DMS53 treated with DMSO at 0.1 percent for 48 hours (cell line): ENCODE data around the gene RBM19.

ENCODE experiments used
- DNase-seq: peaks from one replicate; lab custom pipeline; 2025; ENCODE audit not compliant: unreplicated experiment; lab: John Stamatoyannopoulos, UW

The RBM19 gene

GRCh38 chr12:113783811-113784210, 182.3 kb downstream of the RBM19 start:
- DNase-seq: no peak

- DNase-seq: no peak
Measured at GRCh38 chr12:113782873-113783272, 183.3 kb downstream of the RBM19 start.

- DNase-seq: no peak
Measured at GRCh38 chr12:113781415-113782198, 184.5 kb downstream of the RBM19 start.

GRCh38 chr12:113779774-113780173, 186.4 kb downstream of the RBM19 start:
- no peak for DNase-seq

- DNase-seq: no peak
Measured at GRCh38 chr12:113778432-113779132, 187.5 kb downstream of the RBM19 start.

- no peak for DNase-seq
Measured at GRCh38 chr12:113777751-113778150, 188.4 kb downstream of the RBM19 start.

GRCh38 chr12:113776536-113776935, 189.6 kb downstream of the RBM19 start:
- no peak for DNase-seq

GRCh38 chr12:113774526-113774925, 191.6 kb downstream of the RBM19 start:
- DNase-seq: no peak

- DNase-seq: no peak
Measured at GRCh38 chr12:113772505-113773030, 193.6 kb downstream of the RBM19 start.

- DNase-seq: no peak
Measured at GRCh38 chr12:113770389-113770865, 195.7 kb downstream of the RBM19 start.

- no peak for DNase-seq
Measured at GRCh38 chr12:113769305-113769704, 196.8 kb downstream of the RBM19 start.

- DNase-seq: no peak
Measured at GRCh38 chr12:113768850-113769249, 197.3 kb downstream of the RBM19 start.

GRCh38 chr12:113766879-113767878, 198.9 kb downstream of the RBM19 start:
- peak; percentile 60 for DNase-seq
